GM19372 (cell line): ENCODE results near the gene DNAJC18.

Source experiments
- ATAC-seq: cut with Tn5 transposase; IDR thresholded peaks from one replicate; pipeline ENCODE4 v1.9.1; 2021; ENCODE audit warnings: mild to moderate bottlenecking, low read depth, moderate library complexity; ENCODE audit not compliant: unreplicated experiment

Gene DNAJC18

DNA sequence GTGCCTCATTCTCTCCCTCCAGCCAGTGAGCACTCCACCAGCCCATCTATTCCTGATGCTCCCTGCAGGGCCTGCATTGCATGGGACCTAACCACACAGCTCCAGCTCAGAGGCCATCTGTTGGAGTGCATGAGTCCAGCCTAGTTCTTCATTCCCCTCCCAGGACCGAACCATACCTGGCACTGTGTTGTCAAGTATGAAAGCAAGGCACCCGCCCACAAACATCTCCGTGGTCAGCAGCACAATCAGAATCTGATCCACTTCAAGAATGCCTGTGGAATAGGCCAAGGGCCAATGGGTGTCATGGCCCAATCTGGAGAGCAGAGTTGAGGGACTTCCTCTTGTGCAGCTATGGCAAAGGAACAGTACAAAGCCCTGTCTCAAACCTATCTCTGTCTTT lies 62.1 kb downstream of the DNAJC18 start:
- ATAC-seq: no peak

DNA sequence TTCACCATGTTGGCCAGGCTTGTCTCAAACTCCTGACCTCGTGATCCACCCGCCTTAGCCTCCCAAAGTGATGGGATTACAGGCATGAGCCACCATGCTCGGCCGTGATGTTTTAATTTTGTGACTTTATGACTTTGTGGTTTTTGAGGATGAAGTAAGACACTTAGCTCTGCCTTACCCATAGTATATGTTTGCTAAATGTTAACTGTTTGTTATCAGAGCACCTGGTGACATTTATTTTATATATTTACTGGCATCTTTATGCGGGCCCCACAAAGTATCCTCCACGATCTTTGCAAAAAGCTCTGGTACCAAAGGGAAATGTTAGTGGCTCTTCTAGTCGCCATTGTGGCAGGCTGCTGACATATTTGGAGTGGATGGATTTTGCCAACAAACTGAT lies 63.0 kb downstream of the DNAJC18 start:
- no peak for ATAC-seq

DNA sequence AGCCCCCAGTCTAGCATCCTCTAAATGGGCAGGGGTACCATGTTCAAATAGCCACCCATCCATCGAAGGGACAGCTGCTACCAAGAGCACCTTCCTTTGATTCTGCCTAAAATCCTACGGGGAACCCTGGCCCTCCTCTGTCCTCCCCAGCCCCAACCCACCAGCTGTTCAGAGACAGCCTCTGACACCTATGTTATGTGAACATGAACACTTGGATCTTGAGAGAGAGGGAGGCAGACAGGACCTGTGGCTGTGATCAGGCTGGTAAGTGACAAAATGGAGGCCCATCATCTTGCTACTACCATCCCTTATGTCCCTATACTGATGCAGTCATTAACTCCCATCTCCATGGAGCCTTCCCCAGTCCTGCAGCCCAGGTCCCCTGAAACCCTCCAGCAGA lies 64.4 kb downstream of the DNAJC18 start:
- no peak for ATAC-seq

DNA sequence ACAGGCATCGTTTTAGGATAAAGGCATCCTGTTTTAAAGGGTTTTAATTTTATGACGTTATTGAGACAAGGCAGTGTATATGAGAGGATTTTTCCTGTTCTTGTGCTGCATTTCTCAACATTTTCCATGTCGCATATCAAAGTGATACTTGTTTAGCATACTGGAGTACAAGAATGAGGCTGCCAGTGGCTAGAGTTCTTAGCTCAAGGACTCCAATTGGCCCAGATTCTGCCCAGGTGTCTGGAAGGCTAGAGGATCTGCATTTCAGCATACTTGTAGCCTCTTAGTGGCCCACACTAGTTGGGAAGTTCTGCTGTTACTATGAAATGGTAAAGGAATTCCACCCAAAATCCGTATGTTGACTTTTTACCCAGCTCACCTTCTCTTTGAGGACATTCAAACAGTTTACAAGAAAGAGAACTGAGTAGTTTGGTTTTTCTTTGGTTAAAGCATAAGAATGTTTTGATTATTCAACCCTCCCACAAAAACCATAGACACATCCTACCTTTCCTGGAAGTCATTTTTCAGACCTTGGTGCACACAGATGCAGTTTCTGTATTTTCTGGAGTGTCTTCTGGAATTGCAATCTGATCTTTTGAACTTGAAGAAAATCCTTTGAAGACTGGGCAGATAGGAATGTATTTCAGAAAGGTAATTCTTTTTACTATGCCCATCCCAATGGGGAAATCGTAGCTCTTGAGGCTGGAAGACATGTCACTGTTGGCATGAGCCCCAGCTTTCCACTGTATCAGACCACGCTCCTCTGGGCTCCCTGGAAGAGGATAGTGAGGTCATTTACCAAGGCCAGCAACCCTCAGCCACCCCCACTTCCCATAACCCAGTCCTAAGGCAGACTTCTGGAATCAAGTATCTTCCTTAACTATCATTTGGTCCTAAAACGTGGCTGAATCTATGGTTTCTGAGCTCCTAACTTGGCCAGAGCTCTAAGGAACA lies 67.6 kb downstream of the DNAJC18 start:
- ATAC-seq: no peak

- ATAC-seq: no peak
Measured at GRCh38 chr5:139369181-139369580, 70.1 kb downstream of the DNAJC18 start.

GRCh38 chr5:139368613-139369012 lies 70.7 kb downstream of the DNAJC18 start:
- no peak for ATAC-seq

GRCh38 chr5:139364466-139364865 lies 74.9 kb downstream of the DNAJC18 start:
- no peak for ATAC-seq

DNA sequence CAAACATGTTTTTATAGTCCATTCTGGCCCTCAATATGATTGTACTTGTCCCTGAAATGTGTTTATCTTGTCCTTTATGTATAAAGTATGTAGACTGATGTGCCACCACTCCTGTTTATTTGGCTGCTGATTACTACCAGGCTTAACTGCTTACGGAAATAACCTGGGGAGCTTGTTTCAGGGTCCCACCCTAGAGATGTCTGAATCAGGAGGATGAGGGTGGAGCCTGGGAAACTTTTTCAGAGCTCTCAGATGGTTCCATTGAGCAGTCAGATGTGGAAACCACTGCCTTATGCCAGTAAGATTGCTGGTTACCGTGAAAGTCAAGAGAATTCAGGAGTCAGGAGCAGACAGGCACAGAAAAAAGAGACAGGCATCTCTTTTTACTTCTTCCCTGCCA lies 75.4 kb downstream of the DNAJC18 start:
- no peak for ATAC-seq

DNA sequence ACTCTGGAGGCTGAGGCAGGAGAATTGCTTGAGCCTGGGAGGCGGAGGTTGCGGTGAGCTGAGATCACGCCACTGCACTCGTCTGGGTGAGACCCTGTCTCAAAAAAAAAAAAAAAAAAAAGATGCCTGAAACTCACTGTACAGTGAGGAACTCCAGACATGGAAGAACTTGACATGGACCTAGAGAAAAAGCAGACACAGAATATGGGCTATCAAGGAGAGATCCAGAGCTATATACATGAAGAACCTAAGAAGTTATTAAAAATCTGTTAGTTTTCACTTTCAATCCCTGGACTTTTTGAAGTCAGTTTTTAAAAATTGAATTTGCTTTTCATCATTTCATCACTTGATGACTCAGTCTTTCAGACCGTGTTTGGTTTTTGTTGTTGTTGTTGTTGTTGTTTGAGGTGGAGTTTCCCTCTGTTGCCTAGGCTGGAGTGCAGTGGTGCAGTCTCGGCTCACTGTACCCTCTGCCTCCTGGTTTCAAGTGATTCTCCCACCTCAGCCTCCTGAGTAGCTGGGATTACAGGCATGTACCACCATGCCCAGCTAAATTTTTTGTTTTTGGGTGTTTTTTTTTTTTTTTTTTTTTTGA lies 77.4 kb downstream of the DNAJC18 start:
- no peak for ATAC-seq

GRCh38 chr5:139360384-139360783 lies 78.9 kb downstream of the DNAJC18 start:
- ATAC-seq: no peak
